Measurements from ENCODE around the gene TPD52L2.

DNA sequence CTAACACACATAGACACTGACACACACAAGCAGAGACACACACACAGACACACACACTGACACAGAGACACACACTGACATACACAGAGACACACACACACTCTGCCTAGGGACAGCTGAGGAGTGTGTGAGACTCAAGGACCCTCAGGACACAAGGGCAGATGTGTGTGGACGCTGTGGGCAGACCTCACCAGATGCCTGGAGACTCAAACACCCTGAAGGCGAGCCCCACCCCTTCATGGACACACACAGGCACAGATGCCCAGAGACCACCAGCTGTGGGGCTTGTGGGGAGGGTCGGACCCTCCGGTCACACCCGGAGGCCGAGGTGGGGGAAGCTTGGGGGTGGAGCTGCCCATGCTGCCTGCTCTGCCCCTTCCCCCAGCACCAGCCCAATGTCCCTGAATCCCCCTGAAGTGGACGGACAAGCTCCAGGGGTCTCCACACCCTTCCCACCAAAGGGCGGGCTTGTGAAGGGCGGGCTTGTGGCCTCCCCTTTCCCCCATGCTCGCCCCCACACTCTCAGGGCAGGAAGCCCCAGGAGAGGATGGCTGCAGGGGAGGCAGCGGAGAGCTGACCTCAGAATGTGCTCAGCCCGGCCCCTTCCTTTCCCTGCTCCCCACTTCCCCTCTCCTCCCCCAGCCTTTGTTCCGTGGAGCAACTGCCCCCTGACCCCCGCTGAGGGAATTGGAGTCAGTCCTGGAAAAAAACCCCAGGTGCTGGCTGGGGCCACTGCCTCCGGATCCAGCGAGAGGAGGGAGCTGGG lies 17.6 kb upstream of the TPD52L2 start:
- TF ChIP-seq EP300 (IDR thresholded peaks at IDR 0.05) (no peak), POLR2AphosphoS5 (IDR thresholded peaks at IDR 0.05) (no peak), CTCF (IDR thresholded peaks at IDR 0.05) (no peak)
